Measurements from ENCODE around the gene ARHGAP15. TPM values are rescaled to one million over a fixed set of nuclear protein-coding genes. Genes with fewer than 3 reads are reported as not detected.

The ARHGAP15 gene
- total RNA-seq, 3 donors from 2014 or later (not counting 1 experiment from before 2014, with no cell fraction given), result 148 to 168 (median 165) TPM

- H3K4me1 ChIP-seq (ENCODE audit: control insufficient read depth, insufficient read depth, low read length), result no peaks in the 10 kb centered on the region
- H3K4me3 Mint-ChIP-seq, result no peak overlapping the region
- H3K27me3 Mint-ChIP-seq (ENCODE audit: low read depth in 2 of 2), result no peaks in the 10 kb centered on the region
- no peak overlapping the region for H3K4me3 ChIP-seq (ENCODE audit: low read length)
- H3K9me3 ChIP-seq (ENCODE audit: control insufficient read depth, insufficient read depth, low read length), result no peaks in the 10 kb centered on the region
- no peak for DNase-seq
- TF ChIP-seq CTCF (IDR thresholded peaks at IDR 0.05), result no peak
- ATAC-seq, result no peak
- 98% methylated on average over 4 of the region's 4 CpGs for WGBS (ENCODE audit: insufficient coverage)
- intact Hi-C loops (cut with micrococcal nuclease), result no loop called here
- H3K27me3 ChIP-seq (ENCODE audit: control insufficient read depth, insufficient read depth, low read length), result no peaks in the 10 kb centered on the region
- H3K4me1 Mint-ChIP-seq, result peaks cover 25 to 32% of the 10 kb centered on the region in 2 donors
- H3K9me3 Mint-ChIP-seq, result no peaks in the 10 kb centered on the region
- H3K36me3 Mint-ChIP-seq, result no peaks in the 10 kb centered on the region
- no peaks in the 10 kb centered on the region for H3K36me3 ChIP-seq (ENCODE audit: control insufficient read depth, insufficient read depth, low read length)
- H3K27ac ChIP-seq (ENCODE audit: low read length), result no peak overlapping the region
- H3K27ac Mint-ChIP-seq, result peak overlapping the region; percentile 7 to 63
Observed at GRCh38 chr2:143312441-143312840, 183.2 kb downstream of the ARHGAP15 start.

DNA sequence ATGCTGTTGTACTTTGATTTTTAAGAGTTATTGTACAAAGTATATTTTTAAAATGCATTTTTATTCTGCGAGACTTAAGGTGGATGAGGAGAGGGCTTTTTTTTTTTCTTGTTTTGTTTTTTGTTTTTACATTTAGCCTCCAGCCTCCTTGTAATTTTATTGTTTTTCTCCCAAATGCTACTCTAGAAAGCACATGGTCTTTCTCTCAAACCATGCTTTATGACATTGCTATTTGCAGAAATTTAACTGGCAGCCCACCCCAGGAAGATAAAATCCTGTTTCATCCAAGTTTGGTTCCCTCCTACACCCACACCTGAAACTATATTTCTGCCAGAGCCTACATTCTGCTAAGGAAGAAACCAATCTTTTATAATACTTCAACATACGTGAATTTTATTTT lies 184.6 kb downstream of the ARHGAP15 start:
- no peaks in the 10 kb centered on the region for H3K27me3 ChIP-seq (ENCODE audit: control insufficient read depth, insufficient read depth, low read length)
- H3K27me3 Mint-ChIP-seq (ENCODE audit: low read depth in 2 of 2), result no peaks in the 10 kb centered on the region
- no peaks in the 10 kb centered on the region for H3K36me3 ChIP-seq (ENCODE audit: control insufficient read depth, insufficient read depth, low read length)
- peaks cover 29 to 30% of the 10 kb centered on the region in 2 donors for H3K4me1 Mint-ChIP-seq
- H3K9me3 Mint-ChIP-seq, result no peaks in the 10 kb centered on the region
- no CpG with 5 or more reads among the region's 2 CpGs for WGBS (ENCODE audit: insufficient coverage)
- intact Hi-C loops (cut with micrococcal nuclease), result no loop called here
- no peaks in the 10 kb centered on the region for H3K4me1 ChIP-seq (ENCODE audit: control insufficient read depth, insufficient read depth, low read length)
- H3K27ac Mint-ChIP-seq, result no peak overlapping the region
- no peaks in the 10 kb centered on the region for H3K9me3 ChIP-seq (ENCODE audit: control insufficient read depth, insufficient read depth, low read length)
- TF ChIP-seq CTCF (IDR thresholded peaks at IDR 0.05), result no peak
- no peak for DNase-seq
- no peak overlapping the region for H3K4me3 ChIP-seq (ENCODE audit: low read length)
- H3K27ac ChIP-seq (ENCODE audit: low read length), result no peak overlapping the region
- no peak for ATAC-seq
- no peaks in the 10 kb centered on the region for H3K36me3 Mint-ChIP-seq
- no peak overlapping the region for H3K4me3 Mint-ChIP-seq

GRCh38 chr2:143321994-143322393 lies 192.8 kb downstream of the ARHGAP15 start:
- Histone ChIP-seq H3K27ac (ENCODE audit: low read length) (no peak overlapping the region), H3K36me3 (ENCODE audit: control insufficient read depth, insufficient read depth, low read length) (peaks cover 3% of the 10 kb centered on the region), H3K27me3 (ENCODE audit: control insufficient read depth, insufficient read depth, low read length) (no peaks in the 10 kb centered on the region), H3K4me3 (ENCODE audit: low read length) (no peak overlapping the region), H3K9me3 (ENCODE audit: control insufficient read depth, insufficient read depth, low read length) (no peaks in the 10 kb centered on the region), H3K4me1 (ENCODE audit: control insufficient read depth, insufficient read depth, low read length) (no peaks in the 10 kb centered on the region)
- ATAC-seq, result no peak
- Mint-ChIP-seq H3K9me3 (no peaks in the 10 kb centered on the region), H3K27me3 (ENCODE audit: low read depth in 2 of 2) (no peaks in the 10 kb centered on the region), H3K27ac (no peak overlapping the region), H3K4me3 (no peak overlapping the region), H3K4me1 (peaks cover 41 to 58% of the 10 kb centered on the region in 2 donors), H3K36me3 (no peaks in the 10 kb centered on the region)
- no peak for TF ChIP-seq CTCF (IDR thresholded peaks at IDR 0.05)
- intact Hi-C loops (cut with micrococcal nuclease), result no loop called here
- no peak for DNase-seq
- 82% methylated on average over 2 of the region's 3 CpGs for WGBS (ENCODE audit: insufficient coverage)

GRCh38 chr2:143329288-143329687 lies 200.1 kb downstream of the ARHGAP15 start:
- Mint-ChIP-seq H3K4me1 (peaks cover 62 to 78% of the 10 kb centered on the region in 2 donors), H3K27ac (peak overlapping the region; percentile 74 to 77), H3K9me3 (no peaks in the 10 kb centered on the region), H3K27me3 (ENCODE audit: low read depth in 2 of 2) (no peaks in the 10 kb centered on the region), H3K4me3 (peak overlapping the region; percentile 50), H3K36me3 (no peaks in the 10 kb centered on the region)
- peaks cover 14% of the 10 kb centered on the region for H3K4me1 ChIP-seq (ENCODE audit: control insufficient read depth, insufficient read depth, low read length)
- H3K4me3 ChIP-seq (ENCODE audit: low read length), result no peak overlapping the region
- H3K27ac ChIP-seq (ENCODE audit: low read length), result peak overlapping the region; percentile 17
- WGBS (ENCODE audit: insufficient coverage), result no CpG with 5 or more reads among the region's 2 CpGs
- TF ChIP-seq CTCF (IDR thresholded peaks at IDR 0.05), result no peak
- peak in 1 of 2 donors; percentile 44 for DNase-seq
- H3K36me3 ChIP-seq (ENCODE audit: control insufficient read depth, insufficient read depth, low read length), result no peaks in the 10 kb centered on the region
- no peaks in the 10 kb centered on the region for H3K27me3 ChIP-seq (ENCODE audit: control insufficient read depth, insufficient read depth, low read length)
- ATAC-seq, result peak; percentile 74 to 87 (median 74)
- no peaks in the 10 kb centered on the region for H3K9me3 ChIP-seq (ENCODE audit: control insufficient read depth, insufficient read depth, low read length)
- intact Hi-C loops (cut with micrococcal nuclease), result no loop called here

All from natural killer cell (primary cell).